ENCODE measurements around the gene FBXL16.

Gene FBXL16

GRCh38 chr16:647173-647902 lies 58.3 kb downstream of the FBXL16 start:
- DNase-seq (ENCODE audit: low spot score), result no peak
- no peak for TF ChIP-seq CTCF (IDR thresholded peaks at IDR 0.05; ENCODE audit: extremely low read depth, insufficient read depth, missing control alignments)
- in situ Hi-C loops (cut with MboI; ENCODE audit: low pct_unique_long_range_greater_than_20kb, low sequenced_read_pairs, unreplicated experiment), result no loop called here

DNA sequence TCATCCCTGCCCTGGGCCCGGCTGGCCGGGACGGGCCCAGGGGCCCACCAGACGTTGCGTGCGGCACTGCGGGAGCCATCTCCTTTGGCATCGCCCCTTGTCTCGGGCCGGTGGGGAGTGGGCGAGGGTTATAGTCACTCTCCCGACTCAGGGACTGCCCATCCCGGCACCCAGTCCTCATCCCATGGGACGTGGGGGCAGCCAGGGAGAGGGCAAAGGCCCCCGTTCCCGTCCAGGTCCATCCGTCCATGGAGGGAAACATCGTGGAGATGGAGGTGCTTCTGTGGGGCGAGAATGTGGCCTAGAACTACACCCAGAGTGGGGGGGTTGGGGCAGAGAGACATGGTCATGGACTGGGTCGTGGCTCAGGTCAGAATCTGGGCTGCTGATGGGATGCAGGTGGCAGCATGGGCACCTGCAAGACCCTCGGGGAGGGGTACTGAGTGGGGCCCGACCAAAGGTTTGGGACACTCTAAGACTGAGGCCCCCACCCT lies 58.9 kb downstream of the FBXL16 start:
- in situ Hi-C loops (cut with MboI; ENCODE audit: low pct_unique_long_range_greater_than_20kb, low sequenced_read_pairs, unreplicated experiment), result no loop called here
- no peak for TF ChIP-seq CTCF (IDR thresholded peaks at IDR 0.05; ENCODE audit: extremely low read depth, insufficient read depth, missing control alignments)
- DNase-seq (ENCODE audit: low spot score), result no peak

GRCh38 chr16:645852-646678 lies 59.5 kb downstream of the FBXL16 start:
- no peak for TF ChIP-seq CTCF (IDR thresholded peaks at IDR 0.05; ENCODE audit: extremely low read depth, insufficient read depth, missing control alignments)
- in situ Hi-C loops (cut with MboI; ENCODE audit: low pct_unique_long_range_greater_than_20kb, low sequenced_read_pairs, unreplicated experiment), result no loop called here
- no peak for DNase-seq (ENCODE audit: low spot score)

GRCh38 chr16:644556-644955 lies 61.0 kb downstream of the FBXL16 start:
- DNase-seq (ENCODE audit: low spot score), result no peak
- no peak for TF ChIP-seq CTCF (IDR thresholded peaks at IDR 0.05; ENCODE audit: extremely low read depth, insufficient read depth, missing control alignments)
- in situ Hi-C loops (cut with MboI; ENCODE audit: low pct_unique_long_range_greater_than_20kb, low sequenced_read_pairs, unreplicated experiment), result no loop called here

- in situ Hi-C loops (cut with MboI; ENCODE audit: low pct_unique_long_range_greater_than_20kb, low sequenced_read_pairs, unreplicated experiment), result no loop called here
- no peak for DNase-seq (ENCODE audit: low spot score)
Measured at GRCh38 chr16:643050-643368, 62.6 kb downstream of the FBXL16 start.

More at GRCh38 chr16:643050-643368, 62.6 kb downstream of the FBXL16 start:
- TF ChIP-seq CTCF (IDR thresholded peaks at IDR 0.05; ENCODE audit: extremely low read depth, insufficient read depth, missing control alignments), result no peak

All from GM13977 (cell line).